Right lobe of liver (tissue), 6 donors: ENCODE data around the gene ZNF532. TPM values are rescaled to one million over a fixed set of nuclear protein-coding genes. Genes with fewer than 3 reads are reported as not detected.

Source experiments
- ATAC-seq, 4 donors: fragments of 200-7000 bp; cut with Tn5 transposase; one replicate each; pipeline ENCODE4 v1.9.1; 2020; ENCODE audit warnings: mild to moderate bottlenecking in 4 of 4, moderate library complexity in 4 of 4
- DNase-seq, 3 donors: peaks; one replicate each; pipeline ENCODE4 v3.0.0-alpha.2; 2020
- H3K27ac ChIP-seq, 3 donors: fragments of 200-600 bp; one replicate each; pipeline ENCODE4 v1.8.0; 2022
- H3K27me3 ChIP-seq, 2 donors: fragments of 200-600 bp; one replicate each; pipeline ENCODE4 v1.8.0; 2022
- H3K36me3 ChIP-seq, 4 donors: fragments of 200-600 bp; sonication (generic) in 1 of 4; one replicate each; pipeline versions ENCODE4 v1.5.1 to v1.8.0; 2017 to 2022; ENCODE audit warnings: control low read depth in 1 of 4
- H3K4me1 ChIP-seq, 4 donors: fragments of 200-600 bp; sonication (generic) in 1 of 4; one replicate each; pipeline versions ENCODE4 v1.5.1 to v1.8.0; 2017 to 2022; ENCODE audit warnings: control low read depth in 1 of 4
- H3K4me3 ChIP-seq, 3 donors: fragments of 200-600 bp; one replicate each; pipeline ENCODE4 v1.8.0; 2022
- H3K9me3 ChIP-seq, 4 donors: fragments of 200-600 bp; sonication (generic) in 1 of 4; one replicate each; pipeline versions ENCODE4 v1.5.1 to v1.8.0; 2017 to 2022; ENCODE audit warnings: control low read depth in 1 of 4
- POLR2A ChIP-seq: fragments of 450-650 bp; IDR thresholded peaks from one replicate; pipeline ENCODE4 v1.6.1; 2017; ENCODE audit warnings: antibody characterized with exemption, mild to moderate bottlenecking
- WGBS: methylation state at CpG from one replicate; pipeline ENCODE4 v1.1.6; 2018; ENCODE audit warnings: low coverage, low lambda C conversion rate; ENCODE audit not compliant: insufficient coverage; ENCODE audit errors: missing lambda C conversion rate; 5-methylcytosine and 5-hydroxymethylcytosine counted together
- intact Hi-C, 2 donors: fragments of 100-400 bp; cut with DNase I; formaldehyde crosslinking; loops; one replicate each; pipeline versions ENCODE4 v1.11.2 to v1.14.1; 2022
- total RNA-seq, 6 experiments: library from RNA; depleted of rRNA in 2 of 6; stranded (reverse); fragments of >200 nt in 2 of 6; fragmentation: NEBNext Ultra II Directional in 3 of 6; extraction: Animal tissue kit (Norgen Biotek cat#: 25700) in 3 of 6; gene quantifications; one replicate each; pipeline versions ENCODE4 v1.1.0 to v1.2.4, GENCODE V29; 2016 to 2023
- TF ChIP-seq, protein P1 (sequence below), 4 donors: fragments of 200-600 bp in 3 of 4; fragments of 450-650 bp in 1 of 4; IDR thresholded peaks; one replicate each; pipeline versions ENCODE4 v1.5.1 to v1.8.0; 2016 to 2022; ENCODE audit warnings: antibody characterized with exemption in 4 of 4, mild to moderate bottlenecking in 2 of 4
- donor health status: DM: no; HTN: yes; CAD: no.
- donor health status: DM: no; HTN: no; CAD: no.
- donor health status: DM: no; HTN: no; CAD: no.
- donor health status: DM: no; HTN: yes; CAD: no.
- donor health status: DM: no; HTN: yes; CAD: no.

ZNF532 gene
- total RNA-seq, 6 experiments from 2014 or later, result 2.0 to 6.4 (median 3.2) TPM

DNA sequence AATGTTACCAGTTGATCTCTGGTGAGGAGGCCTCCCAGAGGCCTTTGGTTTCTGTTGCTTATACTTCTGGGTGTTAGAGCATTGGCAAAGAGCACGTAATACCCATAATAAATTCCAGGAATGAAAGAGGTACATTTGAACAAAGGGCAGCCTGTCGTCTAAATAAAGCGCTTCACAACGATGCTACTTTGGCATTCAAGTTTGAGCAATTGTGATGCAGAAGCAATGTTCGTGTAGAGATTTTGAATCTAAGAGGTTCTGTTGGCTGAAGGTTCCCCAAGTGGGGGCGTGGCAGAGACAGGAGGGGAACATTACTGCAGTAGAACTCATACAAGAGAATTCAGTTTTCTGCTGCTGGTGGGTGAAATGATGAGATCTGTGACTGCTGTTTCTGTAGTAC, 27.8 kb downstream of the ZNF532 start:
- intact Hi-C loops, result no loop called here
- WGBS, result 89% methylated on average over 6 of the region's 6 CpGs

DNA sequence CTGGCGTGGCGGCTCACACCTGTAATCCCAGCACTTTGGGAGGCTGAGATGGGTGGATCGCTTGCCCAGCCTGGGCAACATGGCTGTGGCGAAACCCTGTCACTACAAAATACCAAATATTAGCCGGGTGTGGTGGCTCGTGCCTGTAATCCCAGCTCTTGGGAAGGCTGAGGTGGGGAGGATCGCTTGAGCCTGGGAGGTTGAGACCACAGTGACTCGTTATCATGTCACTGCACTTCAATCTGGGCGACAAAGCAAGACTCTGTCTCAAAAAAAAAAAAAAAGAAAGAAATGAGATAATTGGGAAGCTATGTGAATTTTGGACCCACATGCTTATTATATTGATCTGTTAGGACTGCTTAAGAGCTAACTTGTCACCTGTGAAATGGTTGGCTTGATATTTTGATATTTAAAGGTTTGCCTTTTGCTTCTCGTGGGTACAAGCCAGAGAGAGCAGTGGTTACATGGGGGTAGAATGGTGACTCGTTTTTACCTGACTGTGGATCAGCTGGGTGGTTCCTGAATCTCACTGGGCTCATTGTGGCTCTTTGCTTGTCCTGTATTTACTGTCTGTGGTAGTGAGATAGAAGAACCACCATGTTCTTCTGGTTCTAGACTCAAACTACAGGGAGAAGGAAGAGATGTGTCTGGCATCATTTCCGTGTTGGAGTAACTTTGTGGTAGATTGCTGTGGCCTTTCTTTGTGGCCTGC, 28.9 kb downstream of the ZNF532 start:
- no peaks in the 10 kb centered on the region for H3K9me3 ChIP-seq
- H3K36me3 ChIP-seq, result no peaks in the 10 kb centered on the region
- ATAC-seq (no peak), DNase-seq (no peak)
- H3K4me3 ChIP-seq, result no peak overlapping the region
- H3K27me3 ChIP-seq, result no peaks in the 10 kb centered on the region
- intact Hi-C loops, result no loop called here
- no peak for TF ChIP-seq POLR2A
- TF ChIP-seq, protein P1, sequence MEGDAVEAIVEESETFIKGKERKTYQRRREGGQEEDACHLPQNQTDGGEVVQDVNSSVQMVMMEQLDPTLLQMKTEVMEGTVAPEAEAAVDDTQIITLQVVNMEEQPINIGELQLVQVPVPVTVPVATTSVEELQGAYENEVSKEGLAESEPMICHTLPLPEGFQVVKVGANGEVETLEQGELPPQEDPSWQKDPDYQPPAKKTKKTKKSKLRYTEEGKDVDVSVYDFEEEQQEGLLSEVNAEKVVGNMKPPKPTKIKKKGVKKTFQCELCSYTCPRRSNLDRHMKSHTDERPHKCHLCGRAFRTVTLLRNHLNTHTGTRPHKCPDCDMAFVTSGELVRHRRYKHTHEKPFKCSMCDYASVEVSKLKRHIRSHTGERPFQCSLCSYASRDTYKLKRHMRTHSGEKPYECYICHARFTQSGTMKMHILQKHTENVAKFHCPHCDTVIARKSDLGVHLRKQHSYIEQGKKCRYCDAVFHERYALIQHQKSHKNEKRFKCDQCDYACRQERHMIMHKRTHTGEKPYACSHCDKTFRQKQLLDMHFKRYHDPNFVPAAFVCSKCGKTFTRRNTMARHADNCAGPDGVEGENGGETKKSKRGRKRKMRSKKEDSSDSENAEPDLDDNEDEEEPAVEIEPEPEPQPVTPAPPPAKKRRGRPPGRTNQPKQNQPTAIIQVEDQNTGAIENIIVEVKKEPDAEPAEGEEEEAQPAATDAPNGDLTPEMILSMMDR (IDR thresholded peaks at IDR 0.05), result no peak
- H3K27ac ChIP-seq, result no peak overlapping the region
- peaks cover 0 to 18% (median 0%) of the 10 kb centered on the region in 4 donors for H3K4me1 ChIP-seq
- 86% methylated on average over 8 of the region's 12 CpGs for WGBS

More for the DNA sequence above, 27.8 kb downstream of the ZNF532 start:
- no peaks in the 10 kb centered on the region for H3K27me3 ChIP-seq
- no peaks in the 10 kb centered on the region for H3K9me3 ChIP-seq
- ATAC-seq (no peak), DNase-seq (no peak)
- H3K36me3 ChIP-seq, result no peaks in the 10 kb centered on the region
- H3K27ac ChIP-seq, result no peak overlapping the region
- peaks cover 0 to 18% (median 0%) of the 10 kb centered on the region in 4 donors for H3K4me1 ChIP-seq
- H3K4me3 ChIP-seq, result no peak overlapping the region
- TF ChIP-seq, protein P1 (IDR thresholded peaks at IDR 0.05), result no peak
- TF ChIP-seq POLR2A, result no peak

DNA sequence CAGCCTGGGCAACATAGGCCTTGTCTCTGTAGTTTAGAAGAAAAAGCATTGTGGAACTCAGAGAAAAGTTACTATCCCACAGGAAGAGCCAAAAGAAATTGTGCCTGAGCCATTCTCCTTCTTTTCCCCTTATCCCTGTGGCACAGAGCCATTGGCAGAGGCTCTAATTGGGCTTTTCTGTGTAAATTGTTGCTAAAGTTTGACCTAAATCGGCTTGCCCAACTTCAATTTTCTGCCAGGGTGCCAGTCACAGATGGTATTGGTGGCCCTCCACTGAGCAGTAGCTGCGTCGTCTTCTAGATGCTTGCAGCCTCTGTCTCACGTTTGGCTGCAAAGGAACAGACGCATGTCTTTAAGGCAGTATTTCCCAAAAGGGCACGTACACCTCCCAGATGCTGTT, 30.3 kb downstream of the ZNF532 start:
- DNase-seq (peak; percentile 30 to 74 (median 60)), ATAC-seq (peak; percentile 67 to 90 (median 77))
- intact Hi-C loops, result no loop called here
- Histone ChIP-seq H3K4me3 (no peak overlapping the region), H3K4me1 (peaks cover 0 to 18% (median 0%) of the 10 kb centered on the region in 4 donors), H3K27me3 (no peaks in the 10 kb centered on the region), H3K36me3 (no peaks in the 10 kb centered on the region), H3K27ac (no peak overlapping the region), H3K9me3 (no peaks in the 10 kb centered on the region)
- 27% methylated on average over 6 of the region's 6 CpGs for WGBS
- no peak for TF ChIP-seq POLR2A
- TF ChIP-seq, protein P1 (IDR thresholded peaks at IDR 0.05), result no peak

DNA sequence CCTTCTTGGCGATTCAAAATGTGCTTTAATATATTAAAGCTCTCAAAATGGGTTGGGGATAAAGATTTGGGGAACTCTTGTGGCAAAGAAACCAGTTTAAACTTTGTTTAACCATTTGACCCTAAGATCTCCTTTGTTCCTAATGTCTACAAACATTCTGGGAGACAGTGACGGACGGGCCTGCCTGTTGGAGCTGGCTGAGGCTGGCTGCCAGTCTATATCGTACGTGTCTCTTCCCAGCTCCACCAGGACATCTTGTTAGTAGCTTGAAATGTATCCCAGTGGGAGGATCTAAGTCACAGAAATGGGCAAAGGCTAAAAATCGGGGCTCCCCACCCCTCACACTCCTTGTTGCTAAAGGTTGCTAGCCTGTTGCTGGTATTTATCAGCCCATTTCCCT, 30.7 kb downstream of the ZNF532 start:
- intact Hi-C loops, result no loop called here
- ATAC-seq (peak in 3 of 4 donors; percentile 43 to 53 (median 48)), DNase-seq (no peak)
- no peak overlapping the region for H3K4me3 ChIP-seq
- H3K27ac ChIP-seq, result no peak overlapping the region
- no peaks in the 10 kb centered on the region for H3K27me3 ChIP-seq
- TF ChIP-seq, protein P1 (IDR thresholded peaks at IDR 0.05), result no peak
- TF ChIP-seq POLR2A, result no peak
- no peaks in the 10 kb centered on the region for H3K9me3 ChIP-seq
- H3K36me3 ChIP-seq, result no peaks in the 10 kb centered on the region
- H3K4me1 ChIP-seq, result peaks cover 0 to 18% (median 0%) of the 10 kb centered on the region in 4 donors
- WGBS, result 52% methylated on average over 6 of the region's 6 CpGs
